ENCODE measurements around the gene RPS18.

Gene RPS18

DNA sequence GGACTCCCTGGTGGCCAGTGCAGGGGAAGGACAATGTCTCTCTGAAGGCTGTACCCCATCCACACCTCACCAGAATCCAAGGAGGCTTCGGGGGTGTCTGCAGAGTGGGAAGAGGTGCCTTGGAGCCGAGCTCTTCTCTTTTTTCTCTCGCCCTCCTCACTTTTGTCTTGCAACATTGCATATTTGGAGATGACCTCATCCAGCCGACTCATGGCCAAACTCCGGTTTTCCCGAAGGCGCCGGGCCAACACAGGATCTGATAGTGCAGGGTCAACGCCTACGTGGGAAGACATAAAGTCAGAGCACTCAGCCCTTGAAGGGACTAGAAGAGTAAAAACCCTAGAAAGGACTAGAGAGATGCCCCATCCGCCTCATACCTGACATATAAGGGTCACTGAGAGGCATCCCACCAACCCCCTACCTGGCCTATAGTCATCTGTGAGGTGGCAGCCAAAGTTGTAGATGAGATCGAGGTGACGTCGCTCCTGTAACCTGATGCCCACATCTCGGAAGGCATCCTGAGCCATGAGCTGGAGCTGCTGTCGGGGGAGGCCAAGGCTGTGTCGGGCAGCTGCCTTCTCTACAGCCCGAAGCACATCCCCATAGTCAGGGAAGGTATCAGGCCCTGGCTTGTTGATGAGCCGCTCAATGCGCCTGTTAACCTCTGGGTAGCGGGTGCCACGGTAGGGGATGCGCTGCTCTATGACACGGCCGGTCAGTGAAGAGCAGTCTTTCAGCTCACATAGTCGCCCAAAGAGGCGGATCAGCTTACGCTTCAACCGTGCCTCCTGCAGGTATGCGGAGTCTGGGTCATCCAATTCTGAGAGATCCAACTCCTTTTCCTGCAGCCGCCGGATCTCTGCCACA lies 48.7 kb downstream of the RPS18 start:
- H3K4ac ChIP-seq (ENCODE audit: low read length) = no peak overlapping the region
- no peak overlapping the region for H3K27ac ChIP-seq (replicated peaks; ENCODE audit: low read length)
- H3K9me3 ChIP-seq (replicated peaks in 1 of 2; ENCODE audit: control insufficient read depth in 2 of 2, insufficient read depth in 1 of 2, low read depth in 1 of 2, low read length in 2 of 2) = no peaks in the 10 kb centered on the region
- no peak overlapping the region for H3K14ac ChIP-seq (ENCODE audit: low read length)
- H3K4me1 ChIP-seq (ENCODE audit: control insufficient read depth in 2 of 2, insufficient read depth in 1 of 2, low read depth in 1 of 2, low read length in 2 of 2) = peaks cover 22 to 30% of the 10 kb centered on the region in 2 donors
- WGBS, 2 donors (ENCODE audit: extremely low coverage in 2 of 2, insufficient read length in 2 of 2, insufficient replicate concordance in 1 of 2) = no CpG with 5 or more reads among the region's 32 CpGs
- no peak overlapping the region for H3K18ac ChIP-seq (ENCODE audit: low read length)
- no peaks in the 10 kb centered on the region for H3K27me3 ChIP-seq (ENCODE audit: control insufficient read depth in 3 of 3, insufficient read depth in 3 of 3, low read depth in 1 of 3, low read length in 3 of 3)
- H3K4me2 ChIP-seq (ENCODE audit: insufficient read depth, low read length, poor library complexity, severe bottlenecking) = no peak overlapping the region
- peaks cover 30 to 45% of the 10 kb centered on the region in 2 donors for H3K36me3 ChIP-seq (replicated peaks in 1 of 2; ENCODE audit: control insufficient read depth in 2 of 2, insufficient read depth in 2 of 2, low read length in 2 of 2)
- H2BK15ac ChIP-seq (ENCODE audit: low read length) = no peak overlapping the region
- H3K23ac ChIP-seq (ENCODE audit: low read depth, low read length, poor library complexity) = peak overlapping the region; percentile 83
- no peak overlapping the region for H2BK5ac ChIP-seq (ENCODE audit: low read length)
- DNase-seq (ENCODE audit: low spot score) = no peak
- peaks cover 8% of the 10 kb centered on the region for H3K79me1 ChIP-seq (ENCODE audit: low read depth, low read length)
- H4K91ac ChIP-seq (ENCODE audit: low read depth, low read length, poor library complexity) = no peak overlapping the region
- no peak overlapping the region for H2AK5ac ChIP-seq (ENCODE audit: low read depth, low read length)
- H2AFZ ChIP-seq (ENCODE audit: low read length) = no peak overlapping the region
- H2BK12ac ChIP-seq (ENCODE audit: low read length) = no peak overlapping the region
- no peak overlapping the region for H4K8ac ChIP-seq (ENCODE audit: low read depth, low read length)
- H3K4me3 ChIP-seq (ENCODE audit: low read length in 2 of 2) = peak overlapping the region; percentile 22 to 81
- no peak overlapping the region for H2BK120ac ChIP-seq (ENCODE audit: low read depth, low read length)
- H3K9ac ChIP-seq (ENCODE audit: low read depth, low read length, poor library complexity) = no peak overlapping the region

DNA sequence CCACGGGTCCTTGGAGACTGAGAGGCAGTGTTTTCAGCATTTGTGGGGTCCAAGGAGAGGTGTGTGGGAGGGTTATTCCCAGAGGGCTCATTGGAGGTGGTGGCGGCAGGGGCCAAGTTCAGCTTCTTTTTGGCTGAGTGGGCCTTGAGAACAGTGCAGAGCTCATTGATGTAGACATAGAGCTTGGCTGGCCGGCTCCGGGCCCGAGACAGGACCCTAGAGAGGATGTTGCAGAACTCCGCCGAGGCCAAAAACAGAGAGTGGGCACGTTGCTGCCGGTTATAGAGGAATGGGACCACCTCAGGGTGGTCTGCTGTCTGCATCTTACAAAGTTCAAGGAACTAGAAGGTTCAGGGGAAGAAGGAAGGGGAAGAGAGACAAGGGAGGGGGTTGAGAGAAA lies 49.4 kb downstream of the RPS18 start:
- H3K4ac ChIP-seq (ENCODE audit: low read length) = no peak overlapping the region
- no peak overlapping the region for H2BK15ac ChIP-seq (ENCODE audit: low read length)
- no peak overlapping the region for H3K23ac ChIP-seq (ENCODE audit: low read depth, low read length, poor library complexity)
- H2BK5ac ChIP-seq (ENCODE audit: low read length) = no peak overlapping the region
- no peak overlapping the region for H3K18ac ChIP-seq (ENCODE audit: low read length)
- no peak overlapping the region for H3K4me2 ChIP-seq (ENCODE audit: insufficient read depth, low read length, poor library complexity, severe bottlenecking)
- peaks cover 22 to 30% of the 10 kb centered on the region in 2 donors for H3K4me1 ChIP-seq (ENCODE audit: control insufficient read depth in 2 of 2, insufficient read depth in 1 of 2, low read depth in 1 of 2, low read length in 2 of 2)
- no peak for DNase-seq (ENCODE audit: low spot score)
- H2AK5ac ChIP-seq (ENCODE audit: low read depth, low read length) = no peak overlapping the region
- peaks cover 8% of the 10 kb centered on the region for H3K79me1 ChIP-seq (ENCODE audit: low read depth, low read length)
- no peak overlapping the region for H3K27ac ChIP-seq (replicated peaks; ENCODE audit: low read length)
- no peak overlapping the region for H2BK120ac ChIP-seq (ENCODE audit: low read depth, low read length)
- no peak overlapping the region for H4K8ac ChIP-seq (ENCODE audit: low read depth, low read length)
- H3K9ac ChIP-seq (ENCODE audit: low read depth, low read length, poor library complexity) = peak overlapping the region; percentile 47
- no peak overlapping the region for H4K91ac ChIP-seq (ENCODE audit: low read depth, low read length, poor library complexity)
- no peaks in the 10 kb centered on the region for H3K9me3 ChIP-seq (replicated peaks in 1 of 2; ENCODE audit: control insufficient read depth in 2 of 2, insufficient read depth in 1 of 2, low read depth in 1 of 2, low read length in 2 of 2)
- H2BK12ac ChIP-seq (ENCODE audit: low read length) = no peak overlapping the region
- H3K4me3 ChIP-seq (ENCODE audit: low read length in 2 of 2) = peak overlapping the region in 1 of 2 donors; percentile 81
- H3K27me3 ChIP-seq (ENCODE audit: control insufficient read depth in 3 of 3, insufficient read depth in 3 of 3, low read depth in 1 of 3, low read length in 3 of 3) = no peaks in the 10 kb centered on the region
- H3K14ac ChIP-seq (ENCODE audit: low read length) = no peak overlapping the region
- peaks cover 27 to 39% of the 10 kb centered on the region in 2 donors for H3K36me3 ChIP-seq (replicated peaks in 1 of 2; ENCODE audit: control insufficient read depth in 2 of 2, insufficient read depth in 2 of 2, low read length in 2 of 2)
- H2AFZ ChIP-seq (ENCODE audit: low read length) = no peak overlapping the region
- no CpG with 5 or more reads among the region's 9 CpGs for WGBS, 2 donors (ENCODE audit: extremely low coverage in 2 of 2, insufficient read length in 2 of 2, insufficient replicate concordance in 1 of 2)

- H3K4me2 ChIP-seq (ENCODE audit: insufficient read depth, low read length, poor library complexity, severe bottlenecking) = peak overlapping the region; percentile 85
- H3K4me3 ChIP-seq (ENCODE audit: low read length in 2 of 2) = peak overlapping the region; percentile 81 to 88
- peaks cover 25 to 33% of the 10 kb centered on the region in 2 donors for H3K36me3 ChIP-seq (replicated peaks in 1 of 2; ENCODE audit: control insufficient read depth in 2 of 2, insufficient read depth in 2 of 2, low read length in 2 of 2)
- H3K9ac ChIP-seq (ENCODE audit: low read depth, low read length, poor library complexity) = no peak overlapping the region
- H3K4ac ChIP-seq (ENCODE audit: low read length) = no peak overlapping the region
- no peak overlapping the region for H4K8ac ChIP-seq (ENCODE audit: low read depth, low read length)
- peak overlapping the region; percentile 12 for H3K23ac ChIP-seq (ENCODE audit: low read depth, low read length, poor library complexity)
- peaks cover 8% of the 10 kb centered on the region for H3K79me1 ChIP-seq (ENCODE audit: low read depth, low read length)
- H3K9me3 ChIP-seq (replicated peaks in 1 of 2; ENCODE audit: control insufficient read depth in 2 of 2, insufficient read depth in 1 of 2, low read depth in 1 of 2, low read length in 2 of 2) = no peaks in the 10 kb centered on the region
- H4K91ac ChIP-seq (ENCODE audit: low read depth, low read length, poor library complexity) = no peak overlapping the region
- H2BK5ac ChIP-seq (ENCODE audit: low read length) = no peak overlapping the region
- DNase-seq (ENCODE audit: low spot score) = no peak
- no peaks in the 10 kb centered on the region for H3K27me3 ChIP-seq (ENCODE audit: control insufficient read depth in 3 of 3, insufficient read depth in 3 of 3, low read depth in 1 of 3, low read length in 3 of 3)
- no peak overlapping the region for H3K18ac ChIP-seq (ENCODE audit: low read length)
- no peak overlapping the region for H2BK120ac ChIP-seq (ENCODE audit: low read depth, low read length)
- no peak overlapping the region for H2BK12ac ChIP-seq (ENCODE audit: low read length)
- H2AK5ac ChIP-seq (ENCODE audit: low read depth, low read length) = no peak overlapping the region
- H2AFZ ChIP-seq (ENCODE audit: low read length) = peak overlapping the region; percentile 94
- peaks cover 19 to 21% of the 10 kb centered on the region in 2 donors for H3K4me1 ChIP-seq (ENCODE audit: control insufficient read depth in 2 of 2, insufficient read depth in 1 of 2, low read depth in 1 of 2, low read length in 2 of 2)
- H3K27ac ChIP-seq (replicated peaks; ENCODE audit: low read length) = no peak overlapping the region
- H3K14ac ChIP-seq (ENCODE audit: low read length) = no peak overlapping the region
- H2BK15ac ChIP-seq (ENCODE audit: low read length) = no peak overlapping the region
- no CpG with 5 or more reads among the region's 12 CpGs for WGBS, 2 donors (ENCODE audit: extremely low coverage in 2 of 2, insufficient read length in 2 of 2, insufficient replicate concordance in 1 of 2)
Measured at GRCh38 chr6:33323623-33323948, 51.7 kb downstream of the RPS18 start.

- Histone ChIP-seq H3K18ac (ENCODE audit: low read length) (no peak overlapping the region), H2AK5ac (ENCODE audit: low read depth, low read length) (no peak overlapping the region), H2BK12ac (ENCODE audit: low read length) (no peak overlapping the region), H3K27me3 (ENCODE audit: control insufficient read depth in 3 of 3, insufficient read depth in 3 of 3, low read depth in 1 of 3, low read length in 3 of 3) (no peaks in the 10 kb centered on the region), H4K91ac (ENCODE audit: low read depth, low read length, poor library complexity) (no peak overlapping the region), H3K27ac (replicated peaks; ENCODE audit: low read length) (no peak overlapping the region), H3K14ac (ENCODE audit: low read length) (no peak overlapping the region), H3K4me1 (ENCODE audit: control insufficient read depth in 2 of 2, insufficient read depth in 1 of 2, low read depth in 1 of 2, low read length in 2 of 2) (peaks cover 17 to 19% of the 10 kb centered on the region in 2 donors), H3K4me2 (ENCODE audit: insufficient read depth, low read length, poor library complexity, severe bottlenecking) (no peak overlapping the region), H3K9me3 (replicated peaks in 1 of 2; ENCODE audit: control insufficient read depth in 2 of 2, insufficient read depth in 1 of 2, low read depth in 1 of 2, low read length in 2 of 2) (no peaks in the 10 kb centered on the region), H4K8ac (ENCODE audit: low read depth, low read length) (no peak overlapping the region), H2BK5ac (ENCODE audit: low read length) (no peak overlapping the region), H3K36me3 (replicated peaks in 1 of 2; ENCODE audit: control insufficient read depth in 2 of 2, insufficient read depth in 2 of 2, low read length in 2 of 2) (peaks cover 20 to 27% of the 10 kb centered on the region in 2 donors), H3K79me1 (ENCODE audit: low read depth, low read length) (peaks cover 8% of the 10 kb centered on the region), H3K4ac (ENCODE audit: low read length) (no peak overlapping the region), H2BK120ac (ENCODE audit: low read depth, low read length) (no peak overlapping the region), H3K9ac (ENCODE audit: low read depth, low read length, poor library complexity) (no peak overlapping the region), H3K4me3 (ENCODE audit: low read length in 2 of 2) (peak overlapping the region in 1 of 2 donors; percentile 81), H2BK15ac (ENCODE audit: low read length) (no peak overlapping the region), H3K23ac (ENCODE audit: low read depth, low read length, poor library complexity) (no peak overlapping the region), H2AFZ (ENCODE audit: low read length) (peak overlapping the region; percentile 94)
- DNase-seq (ENCODE audit: low spot score) = no peak
- no CpG with 5 or more reads among the region's 7 CpGs for WGBS, 2 donors (ENCODE audit: extremely low coverage in 2 of 2, insufficient read length in 2 of 2, insufficient replicate concordance in 1 of 2)
Measured at GRCh38 chr6:33324125-33324524, 52.2 kb downstream of the RPS18 start.
